ENCODE data around the gene FASN. TPM values are rescaled to one million over a fixed set of nuclear protein-coding genes. Genes with fewer than 3 reads are reported as not detected.
A peak's percentile ranks its signal among the peaks of the same experiment; 100 is the strongest.
"Not testable (repeated sequence)": the region's sequence is repeated elsewhere in the genome, so short reads cannot be mapped to it uniquely, and the experiment has no call there.

The FASN gene
- total RNA-seq, 1 donor from 2014 or later = 35.1 TPM

- DNase-seq (ENCODE audit: low read depth in 2 of 2) = no peak
These were observed 54.5 kb downstream of the FASN start for GRCh38 chr17:82043507-82043906.

- DNase-seq (ENCODE audit: low read depth in 2 of 2) = no peak
These were observed 55.4 kb downstream of the FASN start for GRCh38 chr17:82042649-82043048.

GRCh38 chr17:82041144-82041814 is 56.8 kb downstream of the FASN start:
- DNase-seq (ENCODE audit: low read depth in 2 of 2) = no peak

- no peak for DNase-seq (ENCODE audit: low read depth in 2 of 2)
These were observed 58.2 kb downstream of the FASN start for GRCh38 chr17:82039695-82040299.

- DNase-seq (ENCODE audit: low read depth in 2 of 2) = not testable (repeated sequence)
These were observed 59.1 kb downstream of the FASN start for GRCh38 chr17:82038796-82039409.

- no peak for DNase-seq (ENCODE audit: low read depth in 2 of 2)
These were observed 60.2 kb downstream of the FASN start for GRCh38 chr17:82037889-82038195.

- DNase-seq (ENCODE audit: low read depth in 2 of 2) = peak; percentile 97 to 98
These were observed 60.7 kb downstream of the FASN start, which contains the start of gene DCXR for GRCh38 chr17:82037092-82037888. Gene DCXR, minus strand, starts transcription at chr17:82037697. Its CDS starts 15 bp downstream, at chr17:82037682.

GRCh38 chr17:82036634-82037091 is 61.4 kb downstream of the FASN start:
- DNase-seq (ENCODE audit: low read depth in 2 of 2) = no peak

GRCh38 chr17:82035956-82036633 is 61.9 kb downstream of the FASN start:
- DNase-seq (ENCODE audit: low read depth in 2 of 2) = peak in 1 of 2 donors; percentile 13

GRCh38 chr17:82035488-82035887 is 62.5 kb downstream of the FASN start:
- DNase-seq (ENCODE audit: low read depth in 2 of 2) = peak in 1 of 2 donors; percentile 29

GRCh38 chr17:82034371-82035011 is 63.5 kb downstream of the FASN start:
- no peak for DNase-seq (ENCODE audit: low read depth in 2 of 2)

GRCh38 chr17:82033359-82034085 is 64.5 kb downstream of the FASN start:
- DNase-seq (ENCODE audit: low read depth in 2 of 2) = no peak

GRCh38 chr17:82031885-82032627 is 66.0 kb downstream of the FASN start:
- DNase-seq (ENCODE audit: low read depth in 2 of 2) = no peak

GRCh38 chr17:82031303-82031884 is 66.6 kb downstream of the FASN start, which contains the start of gene RAC3:
Gene RAC3, plus strand, starts transcription at chr17:82031678. Its CDS starts 84 bp downstream, at chr17:82031762.
- peak; percentile 33 to 63 for DNase-seq (ENCODE audit: low read depth in 2 of 2)

- DNase-seq (ENCODE audit: low read depth in 2 of 2) = peak; percentile 88 to 90
These were observed 67.3 kb downstream of the FASN start for GRCh38 chr17:82030470-82031302.

- no peak for DNase-seq (ENCODE audit: low read depth in 2 of 2)
These were observed 68.0 kb downstream of the FASN start for GRCh38 chr17:82029990-82030469.

- no peak for DNase-seq (ENCODE audit: low read depth in 2 of 2)
These were observed 68.6 kb downstream of the FASN start for GRCh38 chr17:82029391-82029790.

GRCh38 chr17:82028966-82029365 is 69.1 kb downstream of the FASN start:
- DNase-seq (ENCODE audit: low read depth in 2 of 2) = no peak

Measured in lung microvascular endothelial cell (primary cell).